NB4 (cell line): Measurements from ENCODE around the gene ADGRA3.

ENCODE experiments used
- DNase-seq: peaks from one replicate; pipeline ENCODE4 v3.0.0; 2010; ENCODE audit warnings: low read depth
- H3K4me3 ChIP-seq: one replicate; pipeline ENCODE4 v1.5.1; 2011; ENCODE audit warnings: mild to moderate bottlenecking, low read depth, low read length, moderate library complexity
- CTCF ChIP-seq: IDR thresholded peaks from one replicate; pipeline ENCODE4 v1.5.1; 2012; ENCODE audit warnings: low read depth, low read length
- MYC ChIP-seq: IDR thresholded peaks from 2 replicates; pipeline ENCODE4 v1.6.1; 2011; ENCODE audit warnings: low read depth, low read length
- POLR2A ChIP-seq: IDR thresholded peaks from 2 replicates; pipeline ENCODE4 v1.6.1; 2011; ENCODE audit warnings: mild to moderate bottlenecking; ENCODE audit not compliant: insufficient read length; ENCODE audit errors: extremely low read depth
- TF ChIP-seq, protein P1 (sequence below): IDR thresholded peaks from 2 replicates; pipeline ENCODE4 v1.6.1; 2011; ENCODE audit warnings: low read depth, low read length

ADGRA3 gene

DNA sequence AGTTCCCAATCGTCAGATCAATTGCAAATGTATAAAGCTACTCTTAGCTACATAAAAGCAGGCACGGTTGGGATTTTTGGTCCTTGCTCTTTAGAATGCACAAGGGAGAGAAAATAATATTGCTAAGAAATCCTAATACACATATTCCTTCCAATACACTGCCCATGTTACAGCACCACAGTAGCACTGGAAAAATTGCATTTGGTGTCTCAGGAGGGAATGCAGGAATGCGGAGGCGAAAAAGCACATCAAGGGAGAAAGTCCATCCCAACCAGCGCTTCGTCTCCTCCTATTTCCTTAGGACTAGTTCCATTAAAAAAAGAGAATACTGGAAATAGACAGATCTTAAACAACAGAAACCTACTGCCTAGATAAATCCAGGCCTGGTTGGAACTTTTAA, 23.9 kb downstream of the ADGRA3 start:
- no peak overlapping the region for H3K4me3 ChIP-seq

DNA sequence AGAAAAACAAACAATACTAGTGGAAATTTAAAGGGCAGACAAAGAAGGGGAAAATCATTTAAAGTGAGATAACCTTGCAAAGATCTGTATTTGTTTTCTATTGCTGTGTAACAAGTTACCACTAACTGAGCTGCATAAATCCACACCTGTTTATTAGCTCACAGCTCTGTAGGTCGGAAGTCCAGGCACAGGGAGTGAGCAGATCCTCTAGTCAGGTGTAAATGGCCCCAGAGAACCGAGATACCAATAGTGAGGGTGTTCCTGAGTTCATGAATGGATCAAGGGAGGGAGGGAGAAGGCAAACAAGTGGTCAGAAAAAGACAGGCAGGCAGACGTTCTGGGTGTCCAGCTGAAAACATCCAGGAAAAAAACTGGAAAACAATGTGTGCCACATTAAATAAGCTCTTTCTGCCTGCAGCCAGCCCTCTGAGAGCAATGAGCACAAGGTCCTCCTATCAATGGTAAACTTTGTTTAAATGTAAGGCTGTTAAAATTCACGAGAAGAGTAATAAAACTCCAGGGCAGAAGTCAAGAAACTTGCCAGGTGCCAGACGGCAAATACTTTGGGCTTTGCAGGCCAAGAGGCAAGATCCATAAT, 25.0 kb downstream of the ADGRA3 start:
- TF ChIP-seq MYC (no peak), CTCF (no peak), POLR2A (no peak)
- TF ChIP-seq, protein P1, sequence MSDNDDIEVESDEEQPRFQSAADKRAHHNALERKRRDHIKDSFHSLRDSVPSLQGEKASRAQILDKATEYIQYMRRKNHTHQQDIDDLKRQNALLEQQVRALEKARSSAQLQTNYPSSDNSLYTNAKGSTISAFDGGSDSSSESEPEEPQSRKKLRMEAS = no peak
- no peak overlapping the region for H3K4me3 ChIP-seq
- DNase-seq = no peak

More for the DNA sequence above, 23.9 kb downstream of the ADGRA3 start:
- no peak for TF ChIP-seq POLR2A
- no peak for TF ChIP-seq CTCF
- no peak for TF ChIP-seq MYC
- TF ChIP-seq, protein P1 = no peak
- no peak for DNase-seq

GRCh38 chr4:22488106-22488505, 27.8 kb downstream of the ADGRA3 start:
- no peak for DNase-seq
- TF ChIP-seq POLR2A (no peak), CTCF (no peak), MYC (no peak)
- TF ChIP-seq, protein P1 = no peak

GRCh38 chr4:22487328-22487727, 28.5 kb downstream of the ADGRA3 start:
- no peak for DNase-seq
- no peak overlapping the region for H3K4me3 ChIP-seq
- TF ChIP-seq, protein P1 = no peak
- TF ChIP-seq MYC (no peak), CTCF (no peak), POLR2A (no peak)

More at GRCh38 chr4:22488106-22488505, 27.8 kb downstream of the ADGRA3 start:
- no peak overlapping the region for H3K4me3 ChIP-seq

DNA sequence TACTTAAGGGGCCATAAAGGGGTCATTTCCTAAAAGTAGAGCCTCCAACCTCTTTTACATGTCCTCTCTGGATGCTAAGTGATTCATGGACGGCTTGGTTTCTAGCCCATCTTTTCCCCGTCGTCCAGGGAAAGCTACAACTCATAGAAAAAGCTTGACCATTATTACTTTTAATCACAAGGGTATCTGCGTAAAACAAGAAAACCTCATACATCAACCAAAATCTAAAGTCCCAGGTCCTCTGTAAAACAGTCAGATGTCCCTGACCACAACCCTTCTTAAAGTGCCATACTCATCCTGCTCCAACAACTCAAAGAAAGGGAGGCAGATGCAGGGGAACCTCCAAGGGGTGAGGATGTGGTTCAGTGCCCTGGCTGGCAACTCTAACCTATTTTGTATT, 29.6 kb downstream of the ADGRA3 start:
- DNase-seq = no peak
- TF ChIP-seq CTCF (no peak), POLR2A (no peak)
- TF ChIP-seq, protein P1 = no peak
- no peak overlapping the region for H3K4me3 ChIP-seq

DNA sequence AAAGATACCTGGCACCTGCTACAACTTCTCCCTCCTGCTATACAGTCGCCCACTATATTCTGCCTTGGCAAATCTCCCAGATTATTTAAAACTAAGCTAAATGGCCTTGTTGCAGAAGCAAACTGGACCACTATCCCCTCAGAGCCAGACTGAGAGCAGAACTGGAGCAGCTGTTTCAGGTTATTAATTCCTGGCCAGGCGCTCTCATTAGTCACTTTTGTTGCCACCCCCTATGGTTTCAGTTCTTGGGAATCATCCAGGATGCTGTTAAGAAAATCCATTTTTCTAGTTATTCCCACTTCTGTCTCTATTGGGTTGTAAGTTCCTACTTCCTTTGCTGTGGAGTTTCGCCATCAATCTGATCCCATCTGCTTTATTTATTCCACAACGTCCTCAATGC, 30.1 kb downstream of the ADGRA3 start:
- no peak overlapping the region for H3K4me3 ChIP-seq
- TF ChIP-seq, protein P1 = no peak
- TF ChIP-seq CTCF = no peak
- no peak for TF ChIP-seq MYC
- TF ChIP-seq POLR2A = no peak
- no peak for DNase-seq
